ENCODE results near the gene CNNM4.
"Not testable (repeated sequence)": the region's sequence is repeated elsewhere in the genome, so short reads cannot be mapped to it uniquely, and the experiment has no call there.

CNNM4 gene

GRCh38 chr2:96796497-96796896 lies 35.8 kb downstream of the CNNM4 start:
- DNase-seq: not testable (repeated sequence)

- DNase-seq: no peak
Measured at GRCh38 chr2:96797066-96797625, 36.4 kb downstream of the CNNM4 start.

DNA sequence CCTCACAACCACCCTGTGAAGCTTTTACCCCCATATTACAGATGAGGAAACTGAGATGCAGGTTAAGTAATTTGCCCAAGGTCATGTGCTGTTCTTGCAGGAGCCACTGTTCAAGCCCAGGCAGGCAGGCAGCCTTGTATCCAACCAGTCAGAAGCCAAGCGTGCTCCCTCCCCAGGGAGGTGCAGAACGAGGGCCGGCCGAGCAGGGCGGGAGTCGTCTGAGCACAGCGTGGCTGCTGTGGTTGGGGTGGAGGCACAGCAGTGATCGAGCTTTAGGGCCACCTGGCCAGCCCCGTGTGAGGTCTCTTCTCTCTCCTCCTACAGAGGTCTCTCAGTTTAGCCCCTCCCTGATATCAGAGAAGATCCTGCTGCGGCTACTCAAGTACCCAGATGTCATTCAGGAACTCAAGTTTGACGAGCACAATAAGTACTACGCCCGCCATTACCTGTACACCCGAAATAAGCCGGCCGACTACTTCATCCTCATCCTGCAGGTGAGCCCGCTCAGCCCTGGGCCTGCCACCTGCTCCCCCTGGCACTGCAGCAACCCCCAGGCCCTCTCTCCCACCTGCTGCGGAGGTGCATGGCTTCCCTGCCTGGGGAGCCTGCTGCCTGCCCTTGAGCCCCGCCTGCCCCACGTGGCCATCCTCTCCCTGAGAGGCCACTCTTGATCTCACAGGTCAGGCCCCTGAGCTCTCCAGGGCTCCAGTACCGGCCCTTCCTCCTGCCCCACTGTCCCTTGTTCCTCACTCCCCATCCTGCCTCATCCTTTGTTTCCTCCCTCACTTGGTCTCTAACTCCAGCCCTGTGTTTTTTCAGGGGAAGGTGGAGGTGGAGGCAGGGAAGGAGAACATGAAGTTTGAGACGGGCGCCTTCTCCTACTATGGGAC lies 38.3 kb downstream of the CNNM4 start:
- DNase-seq: no peak

GRCh38 chr2:96799623-96799935 lies 38.9 kb downstream of the CNNM4 start:
- no peak for DNase-seq

DNA sequence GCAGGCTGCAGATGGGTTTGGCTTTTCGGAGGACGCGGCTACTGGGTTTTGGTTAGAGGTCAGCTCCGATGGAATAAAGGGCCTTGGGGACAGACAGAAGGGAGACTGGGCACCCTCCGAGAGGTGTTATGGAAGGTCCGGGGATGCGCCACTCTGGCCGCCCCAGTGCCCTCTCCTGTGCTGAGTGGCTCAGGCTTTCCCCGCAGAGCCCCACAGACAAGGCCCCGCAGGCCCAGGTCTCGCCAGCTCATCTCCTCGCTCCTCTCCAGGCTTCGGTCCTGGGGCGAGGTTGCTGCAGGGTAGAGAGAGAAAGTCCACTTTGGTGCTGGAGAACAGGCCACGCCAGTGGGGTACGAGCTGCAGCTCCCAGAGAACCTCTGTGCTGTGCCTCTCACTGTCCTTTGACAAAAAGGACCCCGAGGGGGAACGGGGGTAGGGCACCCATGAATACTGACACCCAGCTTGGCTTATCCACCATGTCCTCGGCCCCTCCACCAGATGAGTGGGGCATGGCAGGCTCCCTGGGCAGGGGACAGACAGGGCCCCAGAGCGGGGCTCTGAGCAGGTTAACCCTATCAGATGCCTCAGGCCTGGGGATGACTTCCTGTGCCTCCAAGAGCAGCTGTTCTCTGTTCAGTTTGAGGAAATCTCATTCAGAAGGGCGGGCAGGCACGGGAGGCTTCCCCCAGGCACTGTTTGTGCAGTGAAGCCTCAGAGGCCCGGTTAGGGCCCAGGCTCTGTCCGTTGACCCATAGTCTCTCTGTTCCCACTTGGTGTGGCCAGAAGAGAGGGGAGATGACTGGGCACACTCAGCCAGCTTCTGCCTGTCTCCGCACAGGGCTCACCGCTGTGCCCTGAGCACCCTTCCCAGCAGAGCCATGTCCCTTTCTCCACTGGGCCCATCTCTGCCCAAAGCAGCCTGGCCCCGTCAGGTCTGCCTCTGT lies 39.6 kb downstream of the CNNM4 start:
- DNase-seq: no peak

GRCh38 chr2:96801005-96801785 lies 40.5 kb downstream of the CNNM4 start:
- peak in 1 of 2 experiments; percentile 66 for DNase-seq

GRCh38 chr2:96801786-96802595 lies 41.3 kb downstream of the CNNM4 start:
- DNase-seq: no peak

DNA sequence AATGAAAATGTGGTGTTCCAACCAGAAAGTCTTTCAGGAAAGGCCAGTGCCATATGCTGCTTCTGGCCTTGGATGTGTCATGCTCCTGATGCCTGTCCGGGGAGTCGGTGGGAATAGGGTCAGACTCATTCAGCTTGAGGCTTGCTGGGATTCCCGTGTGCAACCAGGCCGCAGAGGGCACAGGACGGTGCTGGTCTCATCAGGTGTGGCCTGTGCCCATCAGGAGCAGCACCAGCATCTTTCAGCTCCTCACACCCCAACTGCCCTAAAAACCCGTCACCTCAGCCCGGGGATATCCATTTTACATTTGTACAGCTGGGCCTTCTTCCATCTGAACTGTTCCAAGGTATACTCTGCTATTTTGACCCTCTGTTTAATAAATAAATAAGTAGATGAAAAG lies 42.0 kb downstream of the CNNM4 start:
- no peak for DNase-seq

DNA sequence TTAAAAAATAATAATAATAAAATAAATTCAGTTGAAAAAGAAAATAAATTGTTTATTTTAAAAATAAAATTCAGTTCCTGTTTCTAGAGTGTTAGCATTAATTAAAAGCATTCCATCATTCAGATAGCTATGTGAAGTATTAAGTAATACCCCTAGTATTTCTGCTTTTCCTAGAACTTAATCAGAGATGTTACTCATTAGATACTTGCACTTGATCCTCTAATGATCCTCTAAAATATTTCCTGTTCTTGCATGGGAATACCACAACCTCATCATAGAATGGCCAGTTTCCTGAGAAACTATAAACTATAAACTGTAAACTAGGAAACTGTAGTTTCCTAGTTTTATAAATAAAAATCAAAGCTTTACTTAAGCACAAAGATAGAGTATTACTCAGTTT lies 44.3 kb downstream of the CNNM4 start:
- DNase-seq: no peak

GRCh38 chr2:96805946-96806345 lies 45.2 kb downstream of the CNNM4 start:
- not testable (repeated sequence) for DNase-seq

DNA sequence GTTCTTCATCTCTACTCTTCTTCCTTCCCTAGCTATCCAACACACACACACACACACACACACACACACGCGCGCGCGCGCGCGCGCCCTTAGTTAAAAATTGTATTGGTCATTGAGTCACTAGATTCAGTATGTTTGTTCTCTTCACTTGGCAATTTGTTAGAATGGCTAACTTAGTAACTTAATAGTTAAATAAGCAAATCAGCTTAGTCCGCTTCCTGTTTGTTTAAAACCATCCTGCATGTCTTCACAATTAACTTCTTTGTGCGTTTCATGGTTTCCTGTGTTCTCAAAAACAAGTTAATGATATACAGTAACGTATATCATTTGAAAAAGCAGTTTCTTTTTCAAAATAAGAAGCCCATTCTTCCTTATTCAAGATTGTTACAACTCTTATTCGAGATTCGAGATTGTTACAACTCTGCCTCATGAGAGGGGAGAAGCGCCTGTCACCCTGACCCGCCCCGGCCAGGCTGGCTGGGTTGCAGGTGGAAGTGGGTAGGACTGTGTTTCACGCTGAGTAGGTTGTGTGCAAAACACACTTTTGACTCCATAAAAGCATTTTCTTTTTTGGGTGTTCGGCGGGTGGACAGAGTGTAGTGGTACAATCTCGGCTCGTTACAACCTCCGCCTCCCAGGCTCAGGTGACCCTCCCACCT lies 45.9 kb downstream of the CNNM4 start:
- DNase-seq: no peak

DNA sequence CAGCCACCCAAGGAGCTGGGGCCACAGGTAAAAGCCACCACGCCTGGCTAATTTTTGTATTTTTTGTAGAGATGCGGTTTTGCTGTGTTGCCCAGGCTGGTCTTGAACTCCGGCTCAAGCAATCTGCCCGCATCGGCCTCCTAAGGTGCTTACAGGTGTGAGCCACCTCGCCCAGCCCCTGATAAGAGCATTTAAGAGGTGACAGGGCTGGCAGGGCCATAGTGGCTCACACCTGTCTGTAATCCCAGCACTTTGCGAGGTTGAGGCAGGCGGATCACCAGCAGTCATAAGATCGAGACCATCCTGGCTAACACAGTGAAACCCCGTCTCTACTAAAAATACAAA lies 46.4 kb downstream of the CNNM4 start:
- DNase-seq: no peak

- DNase-seq: no peak
Measured at GRCh38 chr2:96808176-96808837, 47.6 kb downstream of the CNNM4 start.

DNA sequence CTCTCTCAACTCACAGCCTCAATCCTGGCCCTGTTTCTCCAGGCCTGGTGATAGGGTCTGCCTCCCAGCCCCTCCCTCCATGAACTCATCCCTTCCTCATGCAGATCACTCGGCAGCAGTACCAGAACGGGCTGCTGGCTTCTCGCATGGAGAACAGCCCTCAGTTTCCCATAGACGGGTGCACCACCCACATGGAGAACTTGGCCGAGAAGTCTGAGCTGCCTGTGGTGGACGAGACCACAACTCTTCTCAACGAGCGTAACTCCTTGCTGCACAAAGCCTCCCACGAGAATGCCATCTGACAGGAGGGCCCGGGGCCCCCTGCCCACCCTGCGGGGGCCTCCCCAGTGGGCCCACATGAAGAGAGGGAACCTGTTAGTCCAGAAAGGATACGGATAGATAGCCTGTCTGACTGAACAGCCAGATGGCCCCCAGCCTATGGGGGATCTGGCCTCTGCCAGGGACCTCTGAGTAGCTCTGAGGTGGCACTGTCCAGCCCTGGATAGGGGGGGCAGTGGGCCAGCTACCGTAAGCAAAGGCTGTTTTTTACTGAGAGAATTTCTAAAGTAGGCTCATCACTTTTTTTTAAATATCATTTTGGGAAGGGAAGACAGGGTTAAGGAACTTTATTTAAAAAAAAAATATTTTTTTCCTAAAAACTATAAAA lies 48.6 kb downstream of the CNNM4 start:
- no peak for DNase-seq

DNA sequence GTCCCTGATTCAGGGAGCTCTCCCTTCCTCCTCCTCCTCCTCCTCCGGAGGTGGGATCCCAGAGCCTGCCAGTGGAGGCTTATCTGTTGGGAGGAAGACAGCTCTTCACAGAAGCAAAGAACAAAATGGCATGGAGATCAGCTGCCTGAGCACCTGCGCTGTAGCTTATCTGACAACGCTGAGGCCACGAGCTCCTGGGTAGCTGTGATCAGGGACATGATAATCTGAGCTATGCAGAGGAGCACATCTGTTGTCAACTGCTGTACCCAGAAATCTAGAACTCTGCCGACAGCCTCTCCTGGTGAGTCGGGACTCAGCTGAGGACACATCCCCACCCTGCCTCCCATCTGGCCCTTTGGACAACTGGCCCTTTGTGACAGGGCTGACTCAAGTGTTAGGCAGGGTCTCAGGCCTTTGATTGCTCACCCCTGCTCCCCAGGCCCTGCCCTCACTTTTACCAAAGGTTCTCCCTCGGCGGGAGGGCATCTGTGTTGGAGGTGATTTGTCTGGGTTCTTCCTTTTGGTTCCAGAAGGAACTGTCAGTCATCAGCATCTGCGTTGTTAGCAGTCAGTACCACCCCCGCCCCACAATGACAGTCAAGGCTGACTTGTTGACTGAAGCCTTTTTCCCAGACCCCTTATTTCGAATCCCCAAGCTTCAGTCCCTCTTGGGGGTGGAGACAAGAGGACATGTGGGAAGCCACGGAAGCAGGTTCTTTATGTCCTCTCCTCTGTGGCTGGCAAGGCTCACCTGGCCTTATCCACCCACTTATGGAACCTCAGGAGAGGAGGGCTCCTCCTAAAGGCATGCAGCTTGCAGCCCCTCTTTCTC lies 49.5 kb downstream of the CNNM4 start:
- DNase-seq: no peak

DNA sequence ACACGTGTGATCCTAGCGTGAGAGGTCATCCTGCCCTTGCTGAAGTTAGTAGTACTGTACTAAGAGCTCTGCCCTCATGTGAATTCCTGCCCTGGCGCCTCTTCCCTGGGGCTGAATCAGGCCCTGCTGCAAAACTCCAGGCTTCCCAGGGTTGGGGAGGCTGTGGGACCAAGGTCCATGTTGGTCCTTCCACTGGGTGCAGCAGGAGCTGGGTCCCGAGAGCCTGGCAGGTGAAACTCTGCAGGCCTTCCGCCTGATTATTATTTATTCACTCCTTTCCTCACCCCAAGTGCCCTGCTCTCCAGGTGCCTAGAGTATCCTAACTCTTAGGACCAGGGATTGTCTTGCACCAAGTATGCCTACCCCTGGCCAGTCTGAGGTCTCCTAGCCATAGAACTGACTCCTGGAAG lies 50.1 kb downstream of the CNNM4 start:
- DNase-seq: no peak

DNA sequence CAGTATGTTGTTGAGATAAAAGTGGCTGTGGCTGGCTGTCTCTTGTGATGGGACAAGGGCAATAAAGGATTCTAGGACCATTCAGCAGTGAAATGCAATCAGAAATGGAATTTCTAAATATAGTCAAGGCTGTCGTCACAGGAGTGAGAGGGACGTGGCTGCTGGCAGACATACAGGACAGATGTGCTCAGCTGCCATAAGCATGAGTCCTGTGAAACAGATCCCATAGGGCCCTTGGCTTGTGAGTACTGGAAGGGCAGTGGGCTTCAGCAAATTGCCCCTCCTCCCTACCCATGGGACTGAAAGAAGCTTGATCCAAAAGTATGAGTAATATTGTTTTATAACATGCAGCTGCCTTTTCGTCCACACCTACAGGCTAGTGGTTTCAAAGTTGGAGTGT lies 51.2 kb downstream of the CNNM4 start:
- DNase-seq: no peak

GRCh38 chr2:96813656-96814055 lies 53.0 kb downstream of the CNNM4 start:
- DNase-seq: no peak
